GM19043 (cell line): ENCODE measurements around the gene CDC42SE1.

Experiments
- ATAC-seq: cut with Tn5 transposase; IDR thresholded peaks from one replicate; pipeline ENCODE4 v1.9.1; 2021; ENCODE audit warnings: low read depth; ENCODE audit not compliant: unreplicated experiment

Gene CDC42SE1

GRCh38 chr1:151009674-151010345 is 49.6 kb downstream of the CDC42SE1 start:
- ATAC-seq, result no peak

DNA sequence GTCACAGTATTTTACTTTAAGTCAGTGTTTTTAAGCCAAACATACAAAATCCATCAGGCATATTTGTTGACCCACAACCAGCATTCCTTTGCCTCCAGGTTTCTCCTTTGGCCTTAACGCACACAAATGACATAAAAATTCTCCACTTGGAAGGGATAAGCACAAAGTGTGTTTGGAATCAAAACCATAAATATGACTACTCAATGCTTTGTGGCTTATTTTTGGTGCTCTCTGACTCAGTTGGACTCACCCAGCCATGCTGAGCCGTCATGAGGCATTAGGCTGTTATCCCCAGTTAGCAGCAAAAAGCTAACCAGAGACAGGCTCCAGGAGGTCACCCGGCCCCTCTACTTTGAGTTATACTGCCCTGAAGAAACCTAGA is 50.2 kb downstream of the CDC42SE1 start:
- no peak for ATAC-seq

DNA sequence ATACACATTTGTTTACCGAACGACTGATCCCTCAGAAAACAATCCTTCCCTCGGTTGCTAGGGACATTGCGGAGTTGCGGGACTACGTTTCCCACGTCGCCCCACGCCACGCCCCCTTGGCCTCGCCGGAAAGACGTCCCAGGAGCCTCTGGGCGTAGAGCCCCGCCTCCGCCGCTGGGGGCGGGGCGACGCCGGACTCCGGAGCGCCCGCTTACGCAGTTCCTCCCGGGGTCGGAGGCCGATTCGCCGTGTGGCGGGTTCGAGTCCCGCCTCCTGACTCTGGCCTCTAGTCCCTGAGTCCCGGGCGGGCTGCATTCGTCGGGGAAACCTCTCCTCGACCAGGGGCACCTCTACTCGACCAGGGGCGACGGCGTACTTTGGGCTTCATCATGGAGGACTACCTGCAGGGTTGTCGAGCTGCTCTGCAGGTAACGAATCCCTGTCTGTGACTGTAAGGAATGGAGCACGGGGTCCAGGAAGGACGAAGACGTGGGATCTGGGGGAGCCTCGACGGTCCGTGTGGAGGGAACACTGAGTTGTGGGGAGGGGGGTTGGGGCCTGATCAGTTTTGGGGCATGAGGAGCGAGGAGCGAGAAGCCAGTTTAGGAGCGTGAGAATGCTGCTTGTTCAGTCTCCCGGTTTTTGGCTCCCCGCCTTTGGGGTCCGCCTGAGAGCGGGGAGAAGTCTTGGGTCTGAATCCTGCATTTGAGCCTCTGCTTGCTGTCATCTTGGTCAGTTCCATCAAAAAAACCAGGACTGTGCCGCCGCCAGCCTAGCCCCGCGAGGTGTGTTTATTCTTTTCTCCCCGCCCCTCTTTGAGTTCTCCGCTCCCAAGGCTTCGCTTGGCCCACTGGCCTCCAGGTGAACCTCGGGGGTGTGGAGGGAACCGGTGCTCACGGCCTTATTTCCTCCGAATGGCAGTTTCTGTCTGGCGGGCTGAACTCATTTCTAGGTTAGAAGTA is 50.9 kb downstream of the CDC42SE1 start, which contains the start of gene PRUNE1:
Gene PRUNE1, plus strand, starts transcription at position 206 of the 962 bp plus-strand sequence. Its CDS starts 184 bp downstream, at position 390.
- ATAC-seq, result peak; percentile 61

- ATAC-seq, result no peak
Measured at GRCh38 chr1:151007853-151008243, 51.6 kb downstream of the CDC42SE1 start.

GRCh38 chr1:151006327-151007052 is 52.9 kb downstream of the CDC42SE1 start, which contains the start of gene MINDY1:
Gene MINDY1 (minus strand): TSS chr1:151006902. CDS start chr1:151002617, 4,285 bp downstream.
- ATAC-seq, result peak; percentile 53

DNA sequence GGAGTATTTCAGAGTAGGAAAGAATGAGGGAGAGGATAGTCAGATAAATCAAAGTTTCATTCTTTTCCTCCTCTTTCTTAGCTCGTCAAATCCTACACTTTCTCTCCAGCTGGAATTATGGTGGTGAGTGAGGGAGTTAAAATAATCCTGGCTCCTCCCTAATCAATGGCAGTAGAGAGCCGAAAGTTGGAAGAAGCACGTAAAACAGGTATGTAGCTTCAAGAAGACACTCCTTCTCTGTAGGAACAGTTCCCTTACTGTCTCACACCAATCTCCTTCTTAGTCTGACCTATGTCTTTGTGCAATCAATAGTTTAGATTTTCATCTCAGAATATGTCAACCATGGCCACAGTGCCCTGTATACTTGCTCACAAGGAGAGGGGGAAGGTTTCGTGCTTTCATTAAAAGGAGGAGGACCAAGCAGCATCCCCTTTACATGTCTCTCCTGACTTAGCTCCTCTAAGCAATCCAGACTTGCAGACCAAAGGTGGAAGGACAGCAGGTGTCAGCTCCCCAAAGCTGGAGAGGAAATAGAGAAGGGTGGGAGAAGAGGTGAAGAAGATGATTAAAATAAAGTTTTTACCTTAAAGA is 53.6 kb downstream of the CDC42SE1 start:
- ATAC-seq, result no peak

- no peak for ATAC-seq
Measured at GRCh38 chr1:151003180-151003579, 56.2 kb downstream of the CDC42SE1 start.

DNA sequence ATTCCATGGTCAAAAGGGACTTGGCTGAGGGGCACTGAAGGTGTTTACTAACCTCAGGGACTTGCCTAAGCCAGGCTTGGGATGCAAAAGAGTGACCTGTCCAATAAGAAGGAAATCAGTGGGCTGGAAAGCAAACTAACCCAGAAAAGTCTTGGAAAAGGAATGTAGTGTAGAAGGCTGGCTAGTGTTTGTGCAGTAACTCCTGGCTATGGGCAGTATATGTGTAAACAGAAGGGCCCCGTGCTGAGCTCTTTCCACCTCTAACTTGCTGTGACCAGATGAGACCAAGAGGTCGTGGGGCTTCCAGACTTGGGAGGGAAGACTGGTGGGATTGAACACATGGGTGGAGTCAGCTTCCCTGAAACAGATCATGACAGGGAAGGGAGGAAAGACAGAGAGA is 56.8 kb downstream of the CDC42SE1 start:
- no peak for ATAC-seq

DNA sequence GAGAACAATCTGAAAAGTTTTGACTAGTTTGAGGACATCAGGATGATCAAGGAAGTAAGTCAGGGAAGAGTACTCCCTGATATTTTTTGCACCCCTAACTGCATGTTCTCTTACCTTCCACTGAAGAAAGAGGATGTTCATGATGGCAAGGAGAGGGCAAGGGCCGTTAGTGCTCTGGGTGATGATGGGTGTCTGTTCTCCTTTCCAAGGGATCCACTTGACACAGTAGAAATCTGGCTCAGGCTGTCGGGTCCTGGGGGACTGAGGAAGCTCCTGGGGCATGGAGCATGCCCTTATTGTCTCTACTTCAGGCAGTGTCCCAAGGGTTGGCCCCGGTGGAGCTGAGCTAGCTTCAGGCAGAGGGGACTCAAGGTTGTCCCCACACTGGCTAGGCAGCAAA is 57.4 kb downstream of the CDC42SE1 start:
- ATAC-seq, result no peak

GRCh38 chr1:151001602-151002001 is 57.8 kb downstream of the CDC42SE1 start:
- ATAC-seq, result no peak
